Activated CD4-positive, CD25-positive, alpha-beta regulatory T cell treated with anti-CD3 and anti-CD28 coated beads, Interleukin-2, amount 50 U/mL, for 24 hours (primary cell): ENCODE measurements around the gene GRM1.

Experiments
- ATAC-seq, 2 donors: fragments of 150-1000 bp; cut with Tn5 transposase; one replicate each; pipeline ENCODE4 v1.10.0; 2021; ENCODE audit warnings: mild to moderate bottlenecking in 1 of 2, moderate library complexity in 1 of 2

GRM1 gene

DNA sequence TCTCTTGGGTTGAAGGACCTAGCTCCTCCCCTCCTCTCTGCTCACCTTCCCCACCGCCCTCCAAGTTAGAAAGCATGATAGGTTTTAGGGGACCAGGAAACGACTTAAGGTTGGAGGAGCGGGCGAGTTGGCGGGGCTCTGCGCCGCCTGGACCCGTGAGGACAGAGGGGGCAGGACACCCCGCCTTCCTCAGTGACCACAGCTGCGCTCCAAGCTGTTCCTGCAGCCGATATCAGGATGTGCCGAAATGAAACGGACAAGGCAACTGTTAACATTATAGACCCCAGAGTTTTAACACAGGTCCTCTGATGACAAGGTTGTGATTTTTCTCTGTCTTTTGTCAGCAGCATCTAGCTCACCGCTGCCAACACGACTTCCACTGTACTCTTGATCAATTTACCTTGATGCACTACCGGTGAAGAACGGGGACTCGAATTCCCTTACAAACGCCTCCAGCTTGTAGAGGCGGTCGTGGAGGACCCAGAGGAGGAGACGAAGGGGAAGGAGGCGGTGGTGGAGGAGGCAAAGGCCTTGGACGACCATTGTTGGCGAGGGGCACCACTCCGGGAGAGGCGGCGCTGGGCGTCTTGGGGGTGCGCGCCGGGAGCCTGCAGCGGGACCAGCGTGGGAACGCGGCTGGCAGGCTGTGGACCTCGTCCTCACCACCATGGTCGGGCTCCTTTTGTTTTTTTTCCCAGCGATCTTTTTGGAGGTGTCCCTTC lies at the start of gene GRM1:
Gene GRM1 (plus strand): TSS at position 212 of the 722 bp plus-strand sequence. CDS start 456 bp downstream, at position 668.
- no peak for ATAC-seq

- no peak for ATAC-seq
Measured at GRCh38 chr6:146009338-146009737, 19.5 kb upstream of the GRM1 start.

DNA sequence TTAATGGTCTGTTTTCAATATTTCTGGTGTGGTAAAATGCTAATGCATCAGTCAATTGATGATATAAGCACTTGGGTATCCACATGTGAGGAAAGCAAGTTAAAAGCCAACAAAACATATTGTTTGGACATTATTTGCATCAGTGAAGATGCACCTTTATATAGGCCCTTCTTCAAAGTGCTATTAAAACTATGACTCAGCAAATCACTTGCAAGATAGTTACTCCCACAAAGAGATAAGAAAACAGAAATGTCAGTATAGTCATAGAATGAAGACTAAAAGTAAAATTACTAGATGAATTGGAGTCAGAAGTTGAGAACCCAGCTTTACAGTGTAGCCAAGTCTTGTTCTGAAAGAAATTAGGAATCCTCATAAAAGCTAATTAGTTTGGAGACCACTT lies 14.6 kb upstream of the GRM1 start:
- no peak for ATAC-seq

- no peak for ATAC-seq
Measured at GRCh38 chr6:146017672-146018071, 11.2 kb upstream of the GRM1 start.

- ATAC-seq, result no peak
Measured at GRCh38 chr6:146026873-146027272, 2.0 kb upstream of the GRM1 start.

DNA sequence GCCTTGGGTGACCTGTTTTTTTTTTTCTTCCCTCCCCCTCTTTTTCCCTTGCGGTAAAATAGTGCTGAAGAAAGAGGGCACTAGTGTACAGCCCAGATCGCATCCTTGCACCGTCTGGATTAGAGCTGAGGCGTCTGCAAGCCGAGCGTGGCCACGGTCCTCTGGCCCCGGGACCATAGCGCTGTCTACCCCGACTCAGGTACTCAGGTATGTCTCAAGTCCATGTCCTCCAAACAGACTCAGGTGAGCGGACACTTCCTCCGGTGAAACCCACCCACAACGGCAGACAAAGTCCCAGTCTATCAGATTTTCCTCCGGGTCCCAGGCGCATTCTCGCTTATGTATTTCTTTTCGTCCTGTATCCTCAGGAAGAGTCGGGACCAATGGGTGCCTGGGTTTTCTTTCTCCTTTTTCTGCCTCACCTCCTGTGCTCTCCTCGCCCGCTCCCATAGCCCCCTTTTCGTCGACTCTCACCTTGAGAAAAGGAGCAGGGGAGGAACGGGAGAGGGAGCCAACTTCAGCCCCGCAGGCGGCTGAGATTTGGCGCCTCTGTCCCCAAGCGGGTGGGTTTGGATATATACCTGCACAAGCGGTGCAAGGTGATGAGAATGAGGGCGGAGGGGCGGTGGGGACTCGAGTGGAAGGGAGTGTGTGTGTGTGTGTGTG lies 1.1 kb upstream of the GRM1 start:
- no peak for ATAC-seq

- no peak for ATAC-seq
Measured at GRCh38 chr6:146028252-146028795, 538 bp upstream of the GRM1 start.

DNA sequence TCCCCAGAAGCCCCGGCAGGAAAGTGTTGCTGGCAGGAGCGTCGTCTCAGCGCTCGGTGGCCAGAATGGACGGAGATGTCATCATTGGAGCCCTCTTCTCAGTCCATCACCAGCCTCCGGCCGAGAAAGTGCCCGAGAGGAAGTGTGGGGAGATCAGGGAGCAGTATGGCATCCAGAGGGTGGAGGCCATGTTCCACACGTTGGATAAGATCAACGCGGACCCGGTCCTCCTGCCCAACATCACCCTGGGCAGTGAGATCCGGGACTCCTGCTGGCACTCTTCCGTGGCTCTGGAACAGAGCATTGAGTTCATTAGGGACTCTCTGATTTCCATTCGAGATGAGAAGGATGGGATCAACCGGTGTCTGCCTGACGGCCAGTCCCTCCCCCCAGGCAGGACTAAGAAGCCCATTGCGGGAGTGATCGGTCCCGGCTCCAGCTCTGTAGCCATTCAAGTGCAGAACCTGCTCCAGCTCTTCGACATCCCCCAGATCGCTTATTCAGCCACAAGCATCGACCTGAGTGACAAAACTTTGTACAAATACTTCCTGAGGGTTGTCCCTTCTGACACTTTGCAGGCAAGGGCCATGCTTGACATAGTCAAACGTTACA lies 817 bp downstream of the GRM1 start:
- no peak for ATAC-seq

DNA sequence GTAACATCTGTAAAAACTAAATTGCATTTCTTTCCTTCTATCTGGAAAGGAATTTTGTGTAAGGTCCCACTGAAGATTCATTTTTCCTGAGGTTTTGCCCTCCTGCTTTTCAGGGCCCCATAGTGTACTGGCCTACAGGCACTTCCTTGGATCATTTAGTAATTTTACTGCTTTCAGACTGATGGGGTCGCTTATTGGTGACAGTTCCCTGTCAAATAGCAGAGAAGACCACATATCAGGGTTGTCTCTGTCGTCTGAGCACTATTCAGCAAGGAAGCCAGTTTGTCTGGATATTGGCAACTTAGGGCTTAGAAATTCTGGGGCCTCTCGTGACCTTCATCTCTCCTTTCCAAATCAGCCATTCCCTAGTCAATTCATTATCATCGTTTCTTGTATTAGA lies 3.5 kb downstream of the GRM1 start:
- ATAC-seq, result no peak

- ATAC-seq, result no peak
Measured at GRCh38 chr6:146040360-146040759, 11.5 kb downstream of the GRM1 start.

- no peak for ATAC-seq
Measured at GRCh38 chr6:146041282-146041681, 12.4 kb downstream of the GRM1 start.

DNA sequence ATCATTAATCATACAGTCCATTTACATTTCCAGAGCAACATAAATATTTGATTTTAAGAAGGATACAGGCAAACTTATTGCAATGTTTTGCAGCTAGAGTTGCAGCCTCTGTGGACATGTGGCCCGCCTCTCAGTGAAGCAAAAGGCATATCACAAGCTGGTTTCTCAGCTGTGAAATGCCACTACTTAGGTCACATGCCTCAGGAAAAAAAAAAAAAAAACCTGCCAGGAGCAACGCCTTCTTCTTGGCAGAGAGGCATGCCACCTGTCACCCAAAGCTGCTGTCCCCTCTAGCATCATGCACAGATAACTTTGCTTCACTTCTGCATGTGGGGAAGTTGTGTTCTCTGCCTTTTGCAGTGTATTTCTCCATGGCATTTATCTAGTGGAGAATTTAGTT lies 18.5 kb downstream of the GRM1 start:
- no peak for ATAC-seq

DNA sequence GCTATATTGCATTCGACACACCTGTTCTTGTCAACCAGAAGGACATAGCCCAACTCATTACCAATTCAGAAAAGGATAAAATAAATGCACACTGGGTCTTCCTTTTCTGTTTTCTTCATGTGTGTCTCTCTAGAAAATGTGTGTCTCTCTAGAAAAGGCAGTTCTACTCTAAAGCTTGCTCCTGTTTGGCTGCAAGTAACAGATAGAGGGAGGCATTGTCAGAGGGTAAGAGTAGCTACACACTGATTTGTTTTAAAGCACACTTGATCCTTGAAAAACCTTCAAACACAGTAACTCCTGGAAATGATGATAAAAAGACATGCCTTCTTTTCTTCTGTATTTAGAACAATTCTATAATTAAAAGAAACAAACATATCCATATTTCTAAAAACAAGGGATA lies 21.3 kb downstream of the GRM1 start:
- no peak for ATAC-seq

GRCh38 chr6:146056506-146056905 lies 27.6 kb downstream of the GRM1 start:
- ATAC-seq, result no peak

GRCh38 chr6:146065690-146066089 lies 36.8 kb downstream of the GRM1 start:
- no peak for ATAC-seq

DNA sequence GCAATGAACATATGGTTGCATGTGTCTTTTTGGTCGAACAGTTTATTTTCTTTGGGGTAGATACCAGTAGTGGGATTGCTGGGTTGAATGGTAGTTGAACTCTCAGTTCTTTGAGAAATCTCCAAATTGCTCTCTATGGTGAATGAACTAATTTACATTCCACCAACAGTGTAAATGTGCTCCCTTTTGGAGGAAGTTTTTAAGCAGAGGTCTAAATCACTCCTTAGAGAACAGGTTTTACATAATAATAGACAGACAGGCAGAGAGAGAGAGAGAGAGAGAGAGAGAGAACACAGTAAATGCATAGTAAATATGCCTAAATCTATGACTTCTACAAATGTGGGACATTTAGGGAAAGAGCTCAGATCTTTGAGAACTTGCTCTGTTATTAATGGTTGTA lies 37.6 kb downstream of the GRM1 start:
- ATAC-seq, result no peak

GRCh38 chr6:146071781-146072180 lies 42.9 kb downstream of the GRM1 start:
- no peak for ATAC-seq

DNA sequence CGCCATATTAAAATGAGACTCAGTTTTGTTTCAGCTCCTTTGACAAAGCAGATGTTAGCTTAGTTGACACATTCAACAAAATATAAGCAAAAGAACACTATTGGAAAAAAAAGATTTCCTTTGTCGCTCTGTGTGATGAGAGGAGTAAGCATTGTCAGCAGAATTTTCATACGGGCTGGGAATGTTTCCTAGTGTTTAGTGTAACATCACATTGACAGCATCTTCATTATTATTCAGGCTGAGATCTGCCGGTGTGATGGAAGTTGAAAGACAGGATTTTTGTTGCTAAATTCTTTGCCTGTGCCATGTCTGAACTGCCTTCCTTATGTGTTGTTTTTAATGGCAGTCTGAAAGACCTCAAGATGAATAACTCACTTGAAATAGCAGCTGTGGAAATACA lies 49.1 kb downstream of the GRM1 start:
- no peak for ATAC-seq

- no peak for ATAC-seq
Measured at GRCh38 chr6:146087386-146087785, 58.5 kb downstream of the GRM1 start.

DNA sequence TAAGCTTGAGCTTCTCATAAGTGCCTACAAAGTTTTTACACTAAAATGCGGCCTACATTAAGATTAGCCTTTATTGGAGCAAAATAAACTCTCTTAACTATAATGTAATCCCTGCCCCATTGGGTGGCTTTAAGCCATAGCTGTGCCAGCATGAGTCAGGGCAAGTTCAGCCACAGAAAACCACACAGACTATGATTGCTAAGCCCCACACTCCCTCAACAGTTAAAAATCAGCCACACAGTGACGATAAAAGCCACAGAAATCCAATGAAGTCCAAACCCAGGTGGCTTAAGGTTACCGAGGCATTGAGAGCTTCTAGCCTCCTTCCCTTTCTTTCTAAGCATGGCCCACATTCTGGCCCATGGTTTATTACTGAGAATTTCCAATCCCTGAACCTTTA lies 61.6 kb downstream of the GRM1 start:
- no peak for ATAC-seq

- ATAC-seq, result no peak
Measured at GRCh38 chr6:146092961-146093686, 64.3 kb downstream of the GRM1 start.

GRCh38 chr6:146095481-146095880 lies 66.6 kb downstream of the GRM1 start:
- ATAC-seq, result no peak

DNA sequence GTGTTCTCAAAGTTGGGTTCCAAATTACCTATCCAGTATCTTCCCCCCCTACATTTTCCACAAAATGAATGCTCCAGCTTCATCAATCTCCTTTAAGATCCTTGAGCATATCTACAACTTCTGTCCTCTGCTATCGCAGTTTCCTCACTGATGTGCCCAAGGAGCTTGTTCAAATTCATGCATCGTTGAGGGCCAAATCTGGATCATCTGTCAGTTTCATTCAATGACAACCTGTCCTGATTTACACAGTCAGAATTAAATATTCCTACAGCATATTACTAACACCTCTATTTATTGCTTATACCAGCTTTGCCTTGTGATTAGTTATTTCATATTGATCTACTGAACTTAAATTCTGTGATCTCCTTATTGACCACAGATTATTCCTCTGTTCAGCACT lies 68.7 kb downstream of the GRM1 start:
- ATAC-seq, result no peak
